GM23338 (cell line): Measurements from ENCODE around the gene ZNF773. TPM values are rescaled to one million over a fixed set of nuclear protein-coding genes. Genes with fewer than 3 reads are reported as not detected.
"Not testable (repeated sequence)": the region's sequence is repeated elsewhere in the genome, so short reads cannot be mapped to it uniquely, and the experiment has no call there.

ENCODE experiments used
- ATAC-seq: fragments of 200-7000 bp; cut with Tn5 transposase; 3 replicates; pipeline ENCODE4 v1.9.1; 2020
- DNase-seq: peaks from one replicate; pipeline ENCODE4 v3.0.0-alpha.2; 2015; ENCODE audit warnings: low spot score
- H2AFZ ChIP-seq: fragments of 200-600 bp; sonication (generic); 2 replicates; pipeline ENCODE4 v1.8.0; 2016; ENCODE audit warnings: antibody characterized with exemption, mild to moderate bottlenecking, moderate library complexity
- H3F3A ChIP-seq: fragments of 200-600 bp; sonication (generic); replicated peaks from 2 replicates; pipeline ENCODE4 v1.8.0; 2017; ENCODE audit warnings: antibody characterized with exemption, mixed run types, low read depth
- H3K27ac ChIP-seq: fragments of 200-600 bp; sonication (generic); 2 replicates; pipeline ENCODE4 v1.6.1; 2016; ENCODE audit warnings: low read depth
- H3K27me3 ChIP-seq: fragments of 200-600 bp; sonication (generic); 2 replicates; pipeline ENCODE4 v1.8.0; 2016; ENCODE audit warnings: mild to moderate bottlenecking, mixed run types, moderate library complexity; ENCODE audit not compliant: insufficient read depth
- H3K36me3 ChIP-seq: fragments of 200-600 bp; sonication (generic); 2 replicates; pipeline ENCODE4 v1.8.0; 2016; ENCODE audit warnings: mild to moderate bottlenecking; ENCODE audit not compliant: insufficient read depth
- H3K4me1 ChIP-seq: fragments of 200-600 bp; sonication (generic); 2 replicates; pipeline ENCODE4 v1.8.0; 2016; ENCODE audit warnings: mild to moderate bottlenecking, moderate library complexity; ENCODE audit not compliant: insufficient read depth
- H3K4me2 ChIP-seq: fragments of 200-600 bp; sonication (generic); 2 replicates; pipeline ENCODE4 v1.7.1; 2017; ENCODE audit warnings: mixed run types
- H3K4me3 ChIP-seq: fragments of 200-600 bp; sonication (generic); 2 replicates; pipeline ENCODE4 v1.6.1; 2016; ENCODE audit warnings: mixed run types
- H3K79me2 ChIP-seq: fragments of 200-600 bp; sonication (generic); replicated peaks from 2 replicates; pipeline ENCODE4 v1.8.0; 2017; ENCODE audit warnings: mild to moderate bottlenecking; ENCODE audit not compliant: insufficient read depth
- H3K9me2 ChIP-seq: fragments of 200-600 bp; sonication (generic); 2 replicates; pipeline ENCODE4 v1.8.0; 2017; ENCODE audit not compliant: insufficient read depth
- H4K20me1 ChIP-seq: fragments of 200-600 bp; sonication (generic); replicated peaks from 2 replicates; pipeline ENCODE4 v1.8.0; 2017; ENCODE audit warnings: mild to moderate bottlenecking; ENCODE audit not compliant: insufficient read depth
- H3K27ac Mint-ChIP-seq: 2 replicates; pipeline ENCODE4 v1.8.0; 2020; ENCODE audit warnings: inconsistent platforms, mild to moderate bottlenecking, moderate library complexity, mixed read lengths
- H3K27me3 Mint-ChIP-seq: 3 replicates; pipeline ENCODE4 v1.8.0; 2022; ENCODE audit warnings: low read depth, mild to moderate bottlenecking, moderate library complexity, mixed read lengths, inconsistent platforms; ENCODE audit not compliant: insufficient read depth, poor library complexity
- H3K36me3 Mint-ChIP-seq: 3 replicates; pipeline ENCODE4 v1.8.0; 2021; ENCODE audit warnings: low read depth, mild to moderate bottlenecking, inconsistent platforms, moderate library complexity, mixed read lengths
- H3K4me1 Mint-ChIP-seq: 3 replicates; pipeline ENCODE4 v1.8.0; 2020; ENCODE audit warnings: mild to moderate bottlenecking, inconsistent platforms, mixed read lengths
- H3K4me3 Mint-ChIP-seq: 3 replicates; pipeline ENCODE4 v1.8.0; 2021; ENCODE audit warnings: moderate library complexity, mild to moderate bottlenecking, inconsistent platforms, mixed read lengths
- H3K9me3 Mint-ChIP-seq: 3 replicates; pipeline ENCODE4 v1.8.0; 2020; ENCODE audit warnings: moderate library complexity, mild to moderate bottlenecking, inconsistent platforms, mixed read lengths
- CREB1 ChIP-seq: fragments of 250-450 bp; sonication (Bioruptor Pico); IDR thresholded peaks from 2 replicates; pipeline ENCODE4 v1.5.0; 2020; ENCODE audit warnings: low read depth, mild to moderate bottlenecking, moderate library complexity
- ETS1 ChIP-seq: IDR thresholded peaks from 2 replicates; pipeline ENCODE4 v1.6.1; 2016; ENCODE audit warnings: antibody characterized with exemption
- POLR2AphosphoS5 ChIP-seq: IDR thresholded peaks from 2 replicates; pipeline ENCODE4 v1.6.1; 2016; ENCODE audit warnings: antibody characterized with exemption, low read depth
- ZNF462 ChIP-seq: fragments of 250-450 bp; sonication (Bioruptor Pico); IDR thresholded peaks from 2 replicates; pipeline ENCODE4 v1.5.0; 2020; ENCODE audit warnings: mild to moderate bottlenecking, moderate library complexity
- long read RNA-seq: library from polyadenylated mRNA; unstranded; transcript quantifications from one replicate; pipeline ENCODE4 v2.0.0, GENCODE V29; 2020; ENCODE audit not compliant: unreplicated experiment
- polyA plus RNA-seq: library from polyadenylated mRNA; unstranded; fragments of >200 nt; fragmentation: Nextera tagmentation; extraction: Ambion mirVana; gene quantifications from 2 replicates; pipeline ENCODE4 v1.2.1, GENCODE V29; 2016
- total RNA-seq: library from RNA; depleted of rRNA; stranded (reverse); fragments of >200 nt; shearing (Covaris generic); gene quantifications from 2 replicates; pipeline ENCODE4 v1.2.3, GENCODE V29; 2014; rRNA removed

The ZNF773 gene
- total RNA-seq = 3.8 and 12.9 TPM in 2 replicates
- polyA plus RNA-seq = 4.1 and 4.2 TPM in 2 replicates
- long read RNA-seq, transcript ZNF773-204 (4 exons, 2,019 nt) = major isoform, 10 of 13 reads
- long read RNA-seq, partial matches to known transcripts = 0 of 13 reads
- long read RNA-seq, other reads (novel, unspliced or antisense) = 2 of 13 reads

DNA sequence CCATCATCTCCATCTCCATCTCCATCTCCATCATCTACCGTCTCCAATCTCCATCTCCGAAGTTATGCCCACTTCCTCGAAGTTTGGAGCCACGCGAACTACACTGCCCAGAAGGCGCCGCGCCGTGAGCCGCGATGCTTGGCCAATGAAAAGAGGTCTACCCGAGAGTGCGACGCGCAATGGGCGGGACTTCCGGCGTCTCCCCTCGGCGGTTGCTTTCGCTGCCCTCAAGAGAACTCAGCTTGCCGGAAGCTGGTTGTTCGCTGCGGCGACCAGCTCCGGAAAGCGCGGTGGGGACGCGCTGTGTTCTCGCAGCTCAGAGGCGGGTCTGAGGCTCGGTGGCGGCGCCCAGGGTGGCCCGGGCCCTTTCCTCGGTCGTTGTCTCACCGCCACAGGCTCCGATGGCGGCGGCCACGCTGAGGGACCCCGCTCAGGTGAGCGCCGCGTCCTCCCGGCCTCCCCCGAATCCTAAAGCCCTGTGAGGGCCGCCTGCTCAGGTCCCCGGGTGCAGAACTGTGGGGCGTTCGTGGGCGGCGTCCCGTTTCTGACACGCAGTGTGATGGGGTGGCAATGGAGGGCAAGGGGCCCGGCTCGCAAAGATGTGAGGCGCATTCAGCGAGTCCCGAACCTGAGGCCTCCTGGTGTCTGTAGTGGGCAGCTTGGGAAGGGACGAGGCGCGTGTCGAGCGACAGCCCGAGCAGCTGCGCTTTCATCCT lies at the start of gene ZNF773:
Gene ZNF773, plus strand, starts transcription at position 259 of the 716 bp plus-strand sequence. Its CDS starts 143 bp downstream, at position 402.
- TF ChIP-seq ETS1 = peak; percentile 84
- TF ChIP-seq POLR2AphosphoS5 = peak; percentile 91
- peak; percentile 85 for TF ChIP-seq CREB1 (CRISPR knock-in tag)
- TF ChIP-seq ZNF462 (CRISPR knock-in tag) = peak; percentile 51; the same call in 1 of the 2 replicates
- H3K27ac ChIP-seq, H3K9me3 Mint-ChIP-seq: not testable (repeated sequence)

More for the DNA sequence above, at the start of gene ZNF773:
- H3K4me2 ChIP-seq = peak within 1 kb of the TSS; percentile 82
- not testable (repeated sequence) for H3K4me1 Mint-ChIP-seq, H3K27ac Mint-ChIP-seq, H3K27me3 ChIP-seq, H3K4me1 ChIP-seq, H3F3A ChIP-seq, H2AFZ ChIP-seq, H4K20me1 ChIP-seq, H3K27me3 Mint-ChIP-seq, H3K36me3 ChIP-seq, H3K9me2 ChIP-seq
- peak within 1 kb of the TSS; percentile 71 for H3K4me3 ChIP-seq
- H3K36me3 Mint-ChIP-seq = peaks cover 36% of the 10 kb centered on the region
- ATAC-seq (peak; percentile 98), DNase-seq (peak; percentile 98)
- peaks cover 28% of the 10 kb centered on the region for H3K79me2 ChIP-seq
- peak within 1 kb of the TSS; percentile 82 for H3K4me3 Mint-ChIP-seq
